ENCODE results near the gene TRIM39. TPM values are rescaled to one million over a fixed set of nuclear protein-coding genes. Genes with fewer than 3 reads are reported as not detected.
"Not testable (repeated sequence)": the region's sequence is repeated elsewhere in the genome, so short reads cannot be mapped to it uniquely, and the experiment has no call there.

TRIM39 gene
- total RNA-seq (10 to 100 TPM; 15.7 to 24.5 (median 18.7) TPM), polyA plus RNA-seq (10 to 100 TPM in 2 of 3 donors, 1 to 10 TPM in 1; 6.9 to 12.1 (median 11.7) TPM)
- long read RNA-seq, donor 1, result 0 reads
- long read RNA-seq, donor 2, result 0 reads

GRCh38 chr6:30326526-30327231 is at the start of gene TRIM39:
Gene TRIM39, plus strand, starts transcription at chr6:30326927. Its CDS starts 2,391 bp downstream, at chr6:30329318.
- intact Hi-C loops (cut with DNase I; ENCODE audit: low total_unique reads), result no loop called here
- Histone ChIP-seq H3K36me3 (peaks cover 0 to 29% (median 25%) of the 10 kb centered on the region in 6 donors), H3K9me3 (no peaks in the 10 kb centered on the region), H3K4me3 (peak within 1 kb of the TSS; percentile 69 to 97 (median 92)), H3K4me1 (peaks cover 23 to 80% (median 53%) of the 10 kb centered on the region in 6 donors), H3K27ac (peak within 1 kb of the TSS; percentile 96 to 100 (median 99)), H3K27me3 (replicated peaks in 1 of 7) (no peaks in the 10 kb centered on the region)
- WGBS, 5 donors, result 0 to 1% (median 1%) methylated on average over 27 to 90 of the region's 90 CpGs
- peak; percentile 99 for DNase-seq
- peak in 2 of 3 donors; percentile 75 to 79 for TF ChIP-seq POLR2A (IDR thresholded peaks at IDR 0.05)
- peak; percentile 96 to 98 (median 96) for TF ChIP-seq POLR2AphosphoS5 (IDR thresholded peaks at IDR 0.05)
- TF ChIP-seq, protein P1, sequence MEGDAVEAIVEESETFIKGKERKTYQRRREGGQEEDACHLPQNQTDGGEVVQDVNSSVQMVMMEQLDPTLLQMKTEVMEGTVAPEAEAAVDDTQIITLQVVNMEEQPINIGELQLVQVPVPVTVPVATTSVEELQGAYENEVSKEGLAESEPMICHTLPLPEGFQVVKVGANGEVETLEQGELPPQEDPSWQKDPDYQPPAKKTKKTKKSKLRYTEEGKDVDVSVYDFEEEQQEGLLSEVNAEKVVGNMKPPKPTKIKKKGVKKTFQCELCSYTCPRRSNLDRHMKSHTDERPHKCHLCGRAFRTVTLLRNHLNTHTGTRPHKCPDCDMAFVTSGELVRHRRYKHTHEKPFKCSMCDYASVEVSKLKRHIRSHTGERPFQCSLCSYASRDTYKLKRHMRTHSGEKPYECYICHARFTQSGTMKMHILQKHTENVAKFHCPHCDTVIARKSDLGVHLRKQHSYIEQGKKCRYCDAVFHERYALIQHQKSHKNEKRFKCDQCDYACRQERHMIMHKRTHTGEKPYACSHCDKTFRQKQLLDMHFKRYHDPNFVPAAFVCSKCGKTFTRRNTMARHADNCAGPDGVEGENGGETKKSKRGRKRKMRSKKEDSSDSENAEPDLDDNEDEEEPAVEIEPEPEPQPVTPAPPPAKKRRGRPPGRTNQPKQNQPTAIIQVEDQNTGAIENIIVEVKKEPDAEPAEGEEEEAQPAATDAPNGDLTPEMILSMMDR (IDR thresholded peaks at IDR 0.05 in 8 of 11, conservative IDR thresholded peaks at IDR 0.05 in 3 of 11), result peak in 2 of 11 experiments; percentile 8 to 42

- H3K27me3 ChIP-seq (replicated peaks in 1 of 7); H3K36me3 ChIP-seq; H3K4me3 ChIP-seq; DNase-seq; intact Hi-C loops (cut with DNase I; ENCODE audit: low total_unique reads); H3K27ac ChIP-seq; H3K4me1 ChIP-seq: not testable (repeated sequence)
- peaks cover 31 to 100% (median 96%) of the 10 kb centered on the region in 8 donors for H3K9me3 ChIP-seq
- WGBS, 5 donors, result 88 to 100% (median 94%) methylated on average over 1 of the region's 1 CpG
Measured at GRCh38 chr6:30280988-30281387, 45.7 kb upstream of the TRIM39 start.

GRCh38 chr6:30282522-30282921 is 44.2 kb upstream of the TRIM39 start:
- 93 to 97% (median 97%) methylated on average over 2 of the region's 2 CpGs for WGBS, 5 donors
- no peak for TF ChIP-seq POLR2AphosphoS5 (IDR thresholded peaks at IDR 0.05)
- TF ChIP-seq POLR2A (IDR thresholded peaks at IDR 0.05), result no peak
- TF ChIP-seq, protein P1 (IDR thresholded peaks at IDR 0.05 in 8 of 11, conservative IDR thresholded peaks at IDR 0.05 in 3 of 11), result no peak
- H3K4me3 ChIP-seq, result no peak overlapping the region
- no peaks in the 10 kb centered on the region for H3K27me3 ChIP-seq (replicated peaks in 1 of 7)
- no peak for DNase-seq
- intact Hi-C loops (cut with DNase I; ENCODE audit: low total_unique reads), result no loop called here
- no peaks in the 10 kb centered on the region for H3K4me1 ChIP-seq
- H3K27ac ChIP-seq, result no peak overlapping the region
- peaks cover 34 to 100% (median 100%) of the 10 kb centered on the region in 8 donors for H3K9me3 ChIP-seq
- peaks cover 0 to 10% (median 0%) of the 10 kb centered on the region in 6 donors for H3K36me3 ChIP-seq

DNA sequence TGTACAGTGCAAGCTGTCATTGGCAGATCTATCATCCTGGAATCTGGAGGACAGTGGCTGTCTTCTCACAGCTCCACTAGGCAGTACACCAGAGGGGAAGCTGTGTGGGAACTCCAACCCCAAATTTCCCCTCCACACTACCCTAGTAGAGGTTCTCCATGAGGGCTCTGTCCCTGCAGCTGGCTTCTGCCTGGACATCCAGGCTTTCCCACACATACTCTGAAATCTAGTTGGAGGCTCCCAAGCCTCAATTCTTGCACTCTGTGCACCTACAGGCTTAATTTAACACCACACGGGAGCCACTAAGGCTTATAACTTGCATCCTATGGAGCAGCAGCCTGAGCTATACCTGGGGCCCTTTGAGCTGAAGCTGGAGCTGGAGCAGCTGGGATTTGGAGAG is 43.0 kb upstream of the TRIM39 start:
- Histone ChIP-seq H3K9me3 (peaks cover 34 to 100% (median 97%) of the 10 kb centered on the region in 8 donors), H3K4me3 (no peak overlapping the region), H3K4me1 (no peaks in the 10 kb centered on the region), H3K27ac (no peak overlapping the region), H3K27me3 (replicated peaks in 1 of 7) (no peaks in the 10 kb centered on the region), H3K36me3 (peaks cover 0 to 15% (median 3%) of the 10 kb centered on the region in 6 donors)
- 80 to 100% (median 95%) methylated on average over 1 of the region's 1 CpG for WGBS, 5 donors
- DNase-seq, result no peak
- intact Hi-C loops (cut with DNase I; ENCODE audit: low total_unique reads), result no loop called here
- no peak for TF ChIP-seq POLR2A (IDR thresholded peaks at IDR 0.05)
- TF ChIP-seq, protein P1 (IDR thresholded peaks at IDR 0.05 in 8 of 11, conservative IDR thresholded peaks at IDR 0.05 in 3 of 11), result no peak
- TF ChIP-seq POLR2AphosphoS5 (IDR thresholded peaks at IDR 0.05), result no peak

Measured in spleen (tissue), 13 donors.